ENCODE measurements around the gene KCP. TPM values are rescaled to one million over a fixed set of nuclear protein-coding genes. Genes with fewer than 3 reads are reported as not detected.

The KCP gene
- total and polyA plus RNA-seq, 2 experiments from 2014 or later, result 0.76 to 1.1 TPM

DNA sequence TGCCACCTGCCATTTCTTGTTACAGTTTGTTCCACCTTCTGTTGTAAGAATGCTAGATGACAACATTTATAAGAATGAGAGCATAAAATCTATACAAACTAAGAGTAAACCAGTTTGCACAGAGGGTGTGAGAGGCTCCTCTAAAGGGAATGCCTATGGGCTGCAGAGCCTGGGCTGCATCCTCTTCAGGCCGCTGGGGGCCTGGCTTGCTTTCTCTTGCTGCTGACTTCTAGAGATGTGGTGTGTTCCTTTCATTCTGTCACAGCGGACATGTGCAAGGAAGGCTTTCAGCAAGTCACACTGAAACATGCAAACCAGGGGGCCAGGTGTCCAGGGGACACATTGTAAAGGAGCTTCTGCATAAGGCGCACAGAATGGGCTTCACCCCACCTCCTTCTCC is 55.0 kb downstream of the KCP start (continued):
- TF ChIP-seq REST (IDR thresholded peaks at IDR 0.05; ENCODE audit: unreplicated experiment), result no peak
- TF ChIP-seq, protein P1, sequence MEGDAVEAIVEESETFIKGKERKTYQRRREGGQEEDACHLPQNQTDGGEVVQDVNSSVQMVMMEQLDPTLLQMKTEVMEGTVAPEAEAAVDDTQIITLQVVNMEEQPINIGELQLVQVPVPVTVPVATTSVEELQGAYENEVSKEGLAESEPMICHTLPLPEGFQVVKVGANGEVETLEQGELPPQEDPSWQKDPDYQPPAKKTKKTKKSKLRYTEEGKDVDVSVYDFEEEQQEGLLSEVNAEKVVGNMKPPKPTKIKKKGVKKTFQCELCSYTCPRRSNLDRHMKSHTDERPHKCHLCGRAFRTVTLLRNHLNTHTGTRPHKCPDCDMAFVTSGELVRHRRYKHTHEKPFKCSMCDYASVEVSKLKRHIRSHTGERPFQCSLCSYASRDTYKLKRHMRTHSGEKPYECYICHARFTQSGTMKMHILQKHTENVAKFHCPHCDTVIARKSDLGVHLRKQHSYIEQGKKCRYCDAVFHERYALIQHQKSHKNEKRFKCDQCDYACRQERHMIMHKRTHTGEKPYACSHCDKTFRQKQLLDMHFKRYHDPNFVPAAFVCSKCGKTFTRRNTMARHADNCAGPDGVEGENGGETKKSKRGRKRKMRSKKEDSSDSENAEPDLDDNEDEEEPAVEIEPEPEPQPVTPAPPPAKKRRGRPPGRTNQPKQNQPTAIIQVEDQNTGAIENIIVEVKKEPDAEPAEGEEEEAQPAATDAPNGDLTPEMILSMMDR (conservative IDR thresholded peaks at IDR 0.05; ENCODE audit: low read depth in 2 of 2), result no peak
- TF ChIP-seq, protein P2, sequence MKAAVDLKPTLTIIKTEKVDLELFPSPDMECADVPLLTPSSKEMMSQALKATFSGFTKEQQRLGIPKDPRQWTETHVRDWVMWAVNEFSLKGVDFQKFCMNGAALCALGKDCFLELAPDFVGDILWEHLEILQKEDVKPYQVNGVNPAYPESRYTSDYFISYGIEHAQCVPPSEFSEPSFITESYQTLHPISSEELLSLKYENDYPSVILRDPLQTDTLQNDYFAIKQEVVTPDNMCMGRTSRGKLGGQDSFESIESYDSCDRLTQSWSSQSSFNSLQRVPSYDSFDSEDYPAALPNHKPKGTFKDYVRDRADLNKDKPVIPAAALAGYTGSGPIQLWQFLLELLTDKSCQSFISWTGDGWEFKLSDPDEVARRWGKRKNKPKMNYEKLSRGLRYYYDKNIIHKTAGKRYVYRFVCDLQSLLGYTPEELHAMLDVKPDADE (IDR thresholded peaks at IDR 0.05), result no peak
- no peak for TF ChIP-seq STAT1 (IDR thresholded peaks at IDR 0.05; ENCODE audit: unreplicated experiment)
- no peak for TF ChIP-seq ZNF114 (CRISPR knock-in tag; IDR thresholded peaks at IDR 0.05)
- TF ChIP-seq JUNB (IDR thresholded peaks at IDR 0.05; ENCODE audit: unreplicated experiment), result no peak

DNA sequence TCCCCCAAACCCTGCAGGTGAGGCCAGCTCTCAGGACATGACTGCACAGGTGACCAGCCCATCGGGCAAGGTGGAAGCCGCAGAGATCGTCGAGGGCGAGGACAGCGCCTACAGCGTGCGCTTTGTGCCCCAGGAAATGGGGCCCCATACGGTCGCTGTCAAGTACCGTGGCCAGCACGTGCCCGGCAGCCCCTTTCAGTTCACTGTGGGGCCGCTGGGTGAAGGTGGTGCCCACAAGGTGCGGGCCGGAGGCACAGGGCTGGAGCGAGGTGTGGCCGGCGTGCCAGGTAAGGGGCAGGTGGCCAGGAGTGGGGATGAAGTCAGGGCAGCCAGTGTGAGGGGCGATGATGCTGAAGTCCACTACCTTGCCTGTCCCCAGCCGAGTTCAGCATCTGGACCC is 56.1 kb downstream of the KCP start:
- H3K36me3 ChIP-seq (ENCODE audit: insufficient read depth), result no peaks in the 10 kb centered on the region
- H3K4me3 ChIP-seq, result no peak overlapping the region
- H3K9me3 Mint-ChIP-seq, result no peaks in the 10 kb centered on the region
- no peak overlapping the region for H3K4me3 Mint-ChIP-seq
- H3K27ac Mint-ChIP-seq, result no peak overlapping the region
- H3K79me2 ChIP-seq (replicated peaks; ENCODE audit: insufficient read depth), result no peaks in the 10 kb centered on the region
- ATAC-seq (no peak), DNase-seq (ENCODE audit: low spot score) (no peak)
- H3K36me3 Mint-ChIP-seq (ENCODE audit: low read depth), result no peaks in the 10 kb centered on the region
- H3K4me2 ChIP-seq, result no peak overlapping the region
- H3K4me1 ChIP-seq (ENCODE audit: insufficient read depth), result no peaks in the 10 kb centered on the region
- no peaks in the 10 kb centered on the region for H3F3A ChIP-seq (replicated peaks; ENCODE audit: low read depth)
- H3K27me3 Mint-ChIP-seq (ENCODE audit: insufficient read depth, low read depth, poor library complexity), result peaks cover 8% of the 10 kb centered on the region
- no peaks in the 10 kb centered on the region for H3K9me2 ChIP-seq (ENCODE audit: insufficient read depth)
- no peak overlapping the region for H2AFZ ChIP-seq
- no peaks in the 10 kb centered on the region for H4K20me1 ChIP-seq (replicated peaks; ENCODE audit: insufficient read depth)
- peaks cover 5% of the 10 kb centered on the region; the same call in 2 of the 3 replicates for H3K4me1 Mint-ChIP-seq
- no peaks in the 10 kb centered on the region for H3K27me3 ChIP-seq (ENCODE audit: insufficient read depth)
- no peak overlapping the region for H3K27ac ChIP-seq (ENCODE audit: low read depth)
- TF ChIP-seq CREB1 (CRISPR knock-in tag; IDR thresholded peaks at IDR 0.05; ENCODE audit: low read depth), result no peak
- TF ChIP-seq REST (IDR thresholded peaks at IDR 0.05; ENCODE audit: unreplicated experiment), result no peak
- no peak for TF ChIP-seq ZNF331 (CRISPR knock-in tag; IDR thresholded peaks at IDR 0.05; ENCODE audit: low read depth)
- TF ChIP-seq STAT1 (IDR thresholded peaks at IDR 0.05; ENCODE audit: unreplicated experiment), result no peak
- no peak for TF ChIP-seq ZNF114 (CRISPR knock-in tag; IDR thresholded peaks at IDR 0.05)
- TF ChIP-seq EZH2 (IDR thresholded peaks at IDR 0.05; ENCODE audit: low read depth, unreplicated experiment), result no peak
- TF ChIP-seq, protein P2 (IDR thresholded peaks at IDR 0.05), result no peak
